Esophagus muscularis mucosa (tissue), 4 donors: Measurements from ENCODE around the gene SEC61B.

Source experiments
- CTCF ChIP-seq, 3 experiments: fragments of 200-600 bp in 2 of 3; fragments of 450-650 bp in 1 of 3; sonication (generic) in 2 of 3; IDR thresholded peaks; one replicate each; pipeline ENCODE4 v1.5.1; 2017 to 2019; ENCODE audit warnings: antibody characterized with exemption in 3 of 3, mild to moderate bottlenecking in 2 of 3, moderate library complexity in 1 of 3
- EP300 ChIP-seq: sonication (generic); formaldehyde crosslinking; IDR thresholded peaks from one replicate; pipeline ENCODE4 v1.6.1; 2017; ENCODE audit warnings: antibody characterized with exemption
- POLR2A ChIP-seq: fragments of 450-650 bp; IDR thresholded peaks from one replicate; pipeline ENCODE4 v1.6.1; 2017; ENCODE audit warnings: antibody characterized with exemption, moderate library complexity, mild to moderate bottlenecking, low read depth
- POLR2AphosphoS5 ChIP-seq, 2 donors: sonication (generic); formaldehyde crosslinking; IDR thresholded peaks; one replicate each; pipeline ENCODE4 v1.6.1; 2017; ENCODE audit warnings: antibody characterized with exemption in 2 of 2

- TF ChIP-seq CTCF (IDR thresholded peaks at IDR 0.05), result no peak
- no peak for TF ChIP-seq EP300
- TF ChIP-seq POLR2AphosphoS5 (IDR thresholded peaks at IDR 0.05), result no peak
- no peak for TF ChIP-seq POLR2A
These were observed 17.4 kb downstream of the SEC61B start for GRCh38 chr9:99239341-99240060.
